ENCODE results near the gene PIK3AP1. TPM values are rescaled to one million over a fixed set of nuclear protein-coding genes. Genes with fewer than 3 reads are reported as not detected.
A peak's percentile ranks its signal among the peaks of the same experiment; 100 is the strongest.

Gene PIK3AP1
- total and polyA plus RNA-seq, 4 donors, result 27.3 to 137 (median 50.9) TPM

DNA sequence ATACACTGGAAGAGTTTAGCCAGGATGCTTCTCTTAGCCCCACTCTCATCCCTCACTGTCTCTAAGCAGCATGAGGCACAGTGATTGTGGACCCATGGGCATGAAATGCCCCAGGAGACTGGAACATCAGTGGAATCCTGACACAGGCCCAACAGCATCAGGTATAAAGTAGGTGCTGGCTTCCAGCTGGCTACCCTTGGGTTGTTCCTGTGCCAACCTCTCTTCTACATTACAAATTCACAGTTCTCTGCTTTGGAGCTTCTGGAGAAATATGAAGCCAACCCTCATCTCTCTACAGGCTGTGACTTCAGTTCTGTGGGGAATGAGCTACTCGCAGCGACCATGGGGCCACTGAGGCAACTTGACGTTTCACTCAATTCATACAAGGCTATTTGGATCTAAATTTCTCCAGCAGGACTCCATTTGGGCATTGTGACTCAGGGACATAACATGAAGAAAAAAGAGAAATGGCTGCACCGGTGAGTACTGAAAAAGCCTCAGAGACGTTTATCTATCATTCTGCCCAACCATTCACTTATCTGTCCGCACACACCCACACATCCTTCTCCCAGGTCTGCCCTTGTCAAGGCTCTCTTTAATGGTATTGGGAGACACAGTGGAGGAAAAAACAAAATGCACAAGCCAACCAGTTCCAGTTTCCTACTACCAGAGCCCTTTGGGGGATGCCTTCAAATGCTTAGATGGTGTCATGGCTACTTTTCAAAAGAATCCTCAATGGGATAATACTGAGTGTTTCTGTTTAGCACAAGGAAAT is 98.1 kb downstream of the PIK3AP1 start:
- Histone ChIP-seq H3K27me3 (ENCODE audit: control insufficient read depth in 4 of 4, insufficient read depth in 4 of 4, low read length in 3 of 4) (no peaks in the 10 kb centered on the region), H3K9me3 (ENCODE audit: control insufficient read depth in 4 of 4, low read length in 3 of 4) (no peaks in the 10 kb centered on the region), H3K4me3 (ENCODE audit: low read depth in 1 of 3, low read length in 3 of 3) (no peak overlapping the region), H3K4me1 (ENCODE audit: control insufficient read depth in 4 of 4, insufficient read depth in 4 of 4, low read length in 3 of 4) (peaks cover 0 to 10% (median 5%) of the 10 kb centered on the region in 4 donors), H3K27ac (ENCODE audit: low read depth in 1 of 2, low read length in 2 of 2) (no peak overlapping the region), H3K36me3 (ENCODE audit: control insufficient read depth in 4 of 4, insufficient read depth in 3 of 4, low read depth in 1 of 4, low read length in 3 of 4) (peaks cover 14 to 77% (median 69%) of the 10 kb centered on the region in 4 donors), H3K9ac (ENCODE audit: low read depth in 1 of 2, low read length in 2 of 2) (no peak overlapping the region)
- peak; percentile 69 for DNase-seq (ENCODE audit: low spot score)
- no peak for TF ChIP-seq TAF1 (conservative IDR thresholded peaks at IDR 0.05)
- TF ChIP-seq CTCF (IDR thresholded peaks at IDR 0.05; ENCODE audit: low read depth, low read length, missing input control), result no peak
- no peak for TF ChIP-seq REST (IDR thresholded peaks at IDR 0.05)
- TF ChIP-seq HNF4G (IDR thresholded peaks at IDR 0.05), result no peak
- TF ChIP-seq HNF4A (conservative IDR thresholded peaks at IDR 0.05), result no peak
- 92% methylated on average over 6 of the region's 6 CpGs for WGBS

DNA sequence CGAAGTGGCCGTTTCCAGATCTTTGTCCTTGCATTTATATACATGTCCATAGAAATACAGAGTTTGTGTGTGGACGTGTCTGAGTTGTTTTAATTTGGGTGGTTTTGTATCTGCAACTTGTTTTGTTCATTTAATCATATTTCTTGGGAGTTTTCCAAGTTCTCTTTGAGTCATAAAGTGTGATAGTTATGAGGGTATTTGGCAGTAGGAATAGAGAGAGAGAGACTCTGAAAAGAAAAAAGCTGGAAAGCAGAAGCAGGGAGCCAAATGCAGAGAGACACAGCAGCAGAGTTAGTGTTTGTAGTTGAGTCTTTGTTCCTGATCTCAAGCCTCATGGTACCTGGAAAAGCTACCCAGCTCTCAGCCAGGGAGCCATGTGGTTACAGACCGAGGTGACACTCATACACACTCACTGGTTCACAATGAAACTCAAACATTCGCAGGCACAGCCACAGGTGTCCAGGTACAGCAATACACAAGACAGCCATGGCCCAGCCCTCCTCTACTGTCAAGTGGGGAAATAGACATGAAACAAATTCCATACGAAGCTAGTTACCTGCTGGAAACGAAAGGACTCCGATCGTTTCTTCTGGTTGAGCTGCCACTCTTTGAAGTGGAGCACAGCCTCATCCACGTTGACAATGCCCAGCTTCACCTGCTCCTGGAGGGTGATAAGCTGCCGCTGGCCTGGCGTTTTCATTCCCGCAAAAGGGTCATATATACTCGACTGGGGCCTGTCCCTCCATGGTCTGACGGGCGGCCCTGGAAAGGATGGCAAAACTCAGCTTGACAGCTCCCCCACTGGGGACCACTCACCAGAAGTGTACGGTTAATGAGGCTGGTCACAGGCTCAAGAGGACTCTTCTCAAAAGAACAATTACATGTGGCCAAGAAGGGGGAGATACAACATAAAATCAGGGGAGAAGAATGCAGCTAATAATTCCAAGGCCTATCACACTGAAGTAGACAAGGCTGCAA is 100.2 kb downstream of the PIK3AP1 start:
- Histone ChIP-seq H3K36me3 (ENCODE audit: control insufficient read depth in 4 of 4, insufficient read depth in 3 of 4, low read depth in 1 of 4, low read length in 3 of 4) (peaks cover 13 to 76% (median 68%) of the 10 kb centered on the region in 4 donors), H3K4me1 (ENCODE audit: control insufficient read depth in 4 of 4, insufficient read depth in 4 of 4, low read length in 3 of 4) (peaks cover 0 to 10% (median 5%) of the 10 kb centered on the region in 4 donors), H3K9ac (ENCODE audit: low read depth in 1 of 2, low read length in 2 of 2) (no peak overlapping the region), H3K4me3 (ENCODE audit: low read depth in 1 of 3, low read length in 3 of 3) (no peak overlapping the region), H3K27me3 (ENCODE audit: control insufficient read depth in 4 of 4, insufficient read depth in 4 of 4, low read length in 3 of 4) (no peaks in the 10 kb centered on the region), H3K9me3 (ENCODE audit: control insufficient read depth in 4 of 4, low read length in 3 of 4) (no peaks in the 10 kb centered on the region), H3K27ac (ENCODE audit: low read depth in 1 of 2, low read length in 2 of 2) (no peak overlapping the region)
- 84% methylated on average over 17 of the region's 17 CpGs for WGBS
- no peak for DNase-seq (ENCODE audit: low spot score)
- TF ChIP-seq RAD21 (IDR thresholded peaks at IDR 0.05) (no peak), FOXA2 (IDR thresholded peaks at IDR 0.05) (no peak), SP1 (IDR thresholded peaks at IDR 0.05) (no peak), RXRA (IDR thresholded peaks at IDR 0.05) (no peak), REST (IDR thresholded peaks at IDR 0.05) (no peak), ZBTB33 (IDR thresholded peaks at IDR 0.05) (no peak), CTCF (IDR thresholded peaks at IDR 0.05; ENCODE audit: low read depth, low read length, missing input control) (no peak), FOXA1 (IDR thresholded peaks at IDR 0.05) (no peak), EGR1 (IDR thresholded peaks at IDR 0.05; ENCODE audit: low read depth in 2 of 2) (no peak), GABPA (IDR thresholded peaks at IDR 0.05 in 1 of 2, conservative IDR thresholded peaks at IDR 0.05 in 1 of 2) (no peak), YY1 (IDR thresholded peaks at IDR 0.05) (no peak)
